Right forelimb (tissue), 1 donor: ENCODE data around the gene LARGE1.
A peak's percentile ranks its signal among the peaks of the same experiment; 100 is the strongest.

Experiments used
- DNase-seq: peaks from one replicate; pipeline ENCODE4 v3.0.0-alpha.2; 2018

LARGE1 gene

GRCh38 chr22:33920197-33920540, at the start of gene LARGE1:
Gene LARGE1, minus strand, starts transcription at chr22:33920476.
- DNase-seq, result no peak

GRCh38 chr22:33969045-33969444, 48.8 kb upstream of the LARGE1 start:
- no peak for DNase-seq

DNA sequence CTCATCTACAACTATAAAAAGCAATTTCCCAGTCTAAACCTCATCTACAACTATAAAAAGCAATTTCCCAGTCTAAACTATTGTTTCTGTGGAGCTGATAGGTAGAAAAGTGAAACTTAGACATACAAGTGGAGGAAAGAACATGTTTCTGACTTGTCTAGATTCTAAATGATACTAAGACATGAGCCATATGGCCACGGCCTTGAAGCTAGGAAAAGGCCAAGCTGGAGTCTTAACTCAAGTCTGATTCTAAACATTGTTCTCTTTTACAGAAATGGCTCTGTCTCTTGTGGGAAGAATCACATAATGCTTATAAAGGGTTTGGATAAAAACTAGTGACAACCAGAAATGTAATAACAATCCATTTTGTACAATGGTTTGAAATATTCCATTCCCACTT, 43.8 kb upstream of the LARGE1 start:
- no peak for DNase-seq

- DNase-seq, result no peak
Measured at GRCh38 chr22:33962409-33962808, 42.1 kb upstream of the LARGE1 start.

DNA sequence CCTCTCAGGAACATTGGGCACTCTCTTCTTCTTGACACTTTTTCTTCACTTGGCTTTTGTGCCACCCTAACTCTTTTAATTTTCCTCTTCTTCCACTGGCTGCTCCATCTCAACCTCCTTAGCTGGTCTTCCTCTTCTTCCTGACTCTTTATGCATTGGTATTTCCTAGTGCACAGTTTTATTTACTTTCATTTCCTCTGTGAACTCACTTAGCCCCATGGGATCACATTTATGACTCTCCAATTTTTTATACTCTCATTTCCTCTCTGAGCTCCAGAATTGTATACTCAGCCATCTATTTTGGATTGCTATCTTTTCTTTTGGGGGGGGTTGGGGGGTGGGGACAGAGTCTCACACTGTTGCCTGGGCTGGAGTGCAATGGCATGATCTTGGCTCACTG, 38.5 kb upstream of the LARGE1 start:
- no peak for DNase-seq

GRCh38 chr22:33957086-33957485, 36.8 kb upstream of the LARGE1 start:
- no peak for DNase-seq

DNA sequence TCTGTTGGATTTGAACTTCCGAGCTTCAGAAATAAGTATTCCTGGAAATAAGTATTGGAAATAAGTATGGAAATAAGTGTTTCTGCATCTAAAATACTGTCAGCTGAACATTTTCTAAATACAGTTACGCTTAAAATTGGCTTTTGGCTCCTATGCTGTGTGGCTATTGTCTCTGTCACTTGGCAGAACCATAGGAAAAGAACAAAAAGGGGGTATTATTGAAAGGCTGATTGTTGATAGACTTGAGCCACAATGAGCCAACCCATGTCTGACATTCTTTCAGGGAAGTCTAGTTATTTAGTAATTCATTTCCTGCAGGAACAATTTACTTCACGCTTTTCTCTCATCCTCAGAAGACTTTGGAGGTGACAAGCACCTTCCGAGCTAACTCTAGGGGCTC, 32.5 kb upstream of the LARGE1 start:
- DNase-seq, result no peak

- no peak for DNase-seq
Measured at GRCh38 chr22:33940741-33941140, 20.5 kb upstream of the LARGE1 start.

DNA sequence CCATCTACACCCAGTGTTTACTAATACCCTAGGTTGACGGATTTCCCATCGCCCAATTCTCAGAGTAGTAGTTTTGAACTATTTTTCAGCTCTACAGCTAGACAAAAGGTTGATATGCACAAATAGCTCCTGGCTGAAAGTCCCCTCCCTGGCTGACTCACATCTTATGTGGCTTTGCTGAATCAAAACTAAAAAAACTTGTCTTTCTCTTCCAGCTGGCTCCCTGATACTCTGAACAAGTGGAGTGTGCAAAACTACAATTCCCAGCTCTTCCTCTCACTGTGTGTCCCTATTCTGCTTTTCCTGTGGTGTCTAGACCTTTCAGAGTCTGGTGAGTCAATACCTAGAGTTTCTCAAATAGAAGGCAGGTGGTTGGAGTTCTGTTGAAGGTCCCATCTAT, 12.7 kb upstream of the LARGE1 start:
- DNase-seq, result no peak

GRCh38 chr22:33931406-33931805, 11.1 kb upstream of the LARGE1 start:
- no peak for DNase-seq

- DNase-seq, result no peak
Measured at GRCh38 chr22:33927752-33928151, 7.5 kb upstream of the LARGE1 start.

DNA sequence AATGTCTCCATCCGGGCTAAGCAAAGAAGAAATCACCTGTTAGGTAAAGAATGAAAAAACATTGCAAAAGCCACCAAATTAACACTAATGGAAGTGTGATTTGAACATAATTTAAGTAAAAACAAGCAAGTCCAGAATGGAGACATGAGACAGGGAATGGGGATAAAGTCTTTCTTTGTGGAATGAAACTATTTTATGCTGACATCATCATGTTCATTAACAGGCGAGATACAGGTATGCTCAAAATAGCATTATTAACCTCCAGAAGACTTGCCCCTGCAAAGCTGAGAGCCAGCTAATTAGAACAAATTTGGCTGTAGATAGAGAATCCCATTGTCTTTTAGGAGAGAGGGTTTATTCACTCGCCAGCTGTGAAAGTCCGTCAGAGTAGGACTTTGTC, 4.9 kb upstream of the LARGE1 start:
- DNase-seq, result no peak

DNA sequence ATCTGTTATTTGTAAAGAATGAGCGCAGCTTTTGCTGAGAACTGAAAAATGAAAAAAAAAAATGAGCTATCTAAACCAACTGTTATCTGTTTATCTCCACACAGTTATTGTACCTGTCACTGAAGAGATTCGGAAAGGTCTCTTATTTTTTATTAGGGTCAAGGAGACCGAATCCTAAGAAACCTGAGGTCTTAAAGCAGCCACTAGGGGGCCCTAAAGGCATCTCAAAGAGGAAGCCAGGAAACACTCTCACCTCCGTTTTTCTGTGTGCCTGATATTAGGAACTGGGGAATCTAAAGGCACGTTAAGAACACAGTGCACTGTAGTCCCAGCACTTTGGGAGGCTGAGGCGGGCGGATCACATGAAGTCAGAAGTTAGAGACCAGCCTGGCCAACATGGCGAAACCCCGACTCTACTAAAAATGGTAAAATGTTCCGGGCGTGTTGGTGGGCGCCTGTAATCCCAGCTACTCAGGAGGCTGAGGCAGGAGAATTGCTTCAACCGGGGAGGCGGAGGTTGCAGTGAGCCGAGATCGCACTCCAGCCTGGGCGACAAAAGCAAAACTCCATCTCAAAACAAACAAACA, 3.5 kb upstream of the LARGE1 start:
- peak; percentile 50 for DNase-seq

- DNase-seq, result no peak
Measured at GRCh38 chr22:33923033-33923432, 2.8 kb upstream of the LARGE1 start.

DNA sequence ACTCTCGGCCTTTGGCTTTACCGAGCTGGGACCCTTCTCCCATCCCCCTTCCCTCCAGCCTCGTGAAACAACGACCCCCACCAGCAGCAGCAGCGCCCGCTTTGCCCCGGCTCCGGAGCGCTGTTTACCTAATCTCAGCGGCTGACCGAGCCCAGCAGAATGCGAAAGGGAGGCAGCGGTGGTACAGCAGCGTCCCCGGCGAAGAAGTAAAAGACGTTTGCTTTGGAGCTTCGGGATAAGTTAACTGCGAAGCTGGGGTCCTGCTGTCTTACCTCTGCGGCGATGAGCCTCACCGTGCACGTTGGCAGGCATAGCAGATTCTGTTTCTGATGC, 2.0 kb upstream of the LARGE1 start:
- DNase-seq, result peak; percentile 60

GRCh38 chr22:33921525-33922348, 1.5 kb upstream of the LARGE1 start:
- peak; percentile 82 for DNase-seq

GRCh38 chr22:33920927-33921524, 750 bp upstream of the LARGE1 start:
- peak; percentile 99 for DNase-seq

- DNase-seq, result peak; percentile 61
Measured at GRCh38 chr22:33919391-33920196, 682 bp downstream of the LARGE1 start.

DNA sequence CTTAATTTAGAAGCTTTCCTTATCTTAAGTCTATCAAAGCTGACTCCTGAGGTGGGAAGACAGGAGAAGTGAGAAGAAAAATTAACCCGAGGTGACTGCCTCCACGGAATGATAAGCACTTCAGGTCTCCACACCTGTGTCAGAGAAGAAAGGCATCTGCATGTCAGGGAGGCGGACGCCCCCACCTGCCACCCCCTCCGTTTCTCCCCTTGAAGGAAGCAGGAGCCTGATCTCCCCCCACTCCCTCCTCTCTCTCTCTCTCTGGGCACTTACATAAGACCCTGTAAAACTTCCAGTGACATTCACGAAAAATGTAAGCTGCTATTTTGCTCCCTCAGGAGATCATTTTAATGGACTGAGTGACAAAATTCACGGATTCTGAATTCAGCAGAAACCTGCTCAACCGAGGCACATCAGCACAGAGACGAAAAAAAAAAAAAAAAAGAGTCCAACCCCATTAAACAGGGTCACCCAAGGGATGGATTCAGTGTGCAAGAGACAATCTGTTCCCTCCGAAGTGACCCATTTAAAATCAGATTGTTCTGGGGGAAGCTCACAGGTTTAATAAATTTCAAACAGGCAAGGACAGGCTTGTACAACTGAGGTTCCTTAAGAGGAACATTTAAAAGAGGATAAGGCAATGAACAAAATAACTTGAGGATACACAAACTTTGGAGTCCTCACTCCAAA, 1.5 kb downstream of the LARGE1 start:
- DNase-seq, result no peak

- no peak for DNase-seq
Measured at GRCh38 chr22:33917744-33918406, 2.4 kb downstream of the LARGE1 start.

- DNase-seq, result no peak
Measured at GRCh38 chr22:33914699-33915098, 5.6 kb downstream of the LARGE1 start.

GRCh38 chr22:33914131-33914530, 6.1 kb downstream of the LARGE1 start:
- DNase-seq, result no peak
